ENCODE results near the gene MCM9. TPM values are rescaled to one million over a fixed set of nuclear protein-coding genes. Genes with fewer than 3 reads are reported as not detected.

Gene MCM9
- polyA plus RNA-seq, 3 donors = 9.4 to 11.9 (median 9.8) TPM

DNA sequence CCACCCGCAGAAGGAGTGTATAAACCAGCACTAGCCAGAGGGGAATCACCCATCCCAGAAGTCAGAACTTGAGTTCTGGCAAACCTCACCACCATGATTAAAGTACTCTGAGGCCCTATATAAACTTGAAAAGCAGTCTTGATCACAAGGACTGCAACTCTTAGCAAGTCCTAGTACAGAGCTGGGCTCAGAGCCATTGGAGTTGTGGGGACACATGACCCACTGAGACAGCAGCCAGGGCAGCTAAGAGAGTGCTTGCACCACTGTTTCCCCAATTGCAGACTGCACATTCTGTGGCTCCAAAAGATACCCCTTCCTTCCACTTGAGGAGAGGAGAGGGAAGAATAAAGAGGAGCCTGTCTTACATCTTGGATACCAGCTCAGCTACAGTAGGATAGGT is 4.7 kb upstream of the MCM9 start:
- WGBS (ENCODE audit: insufficient coverage) = 88% methylated on average over 1 of the region's 1 CpG
- intact Hi-C loops (cut with micrococcal nuclease) = no loop called here

DNA sequence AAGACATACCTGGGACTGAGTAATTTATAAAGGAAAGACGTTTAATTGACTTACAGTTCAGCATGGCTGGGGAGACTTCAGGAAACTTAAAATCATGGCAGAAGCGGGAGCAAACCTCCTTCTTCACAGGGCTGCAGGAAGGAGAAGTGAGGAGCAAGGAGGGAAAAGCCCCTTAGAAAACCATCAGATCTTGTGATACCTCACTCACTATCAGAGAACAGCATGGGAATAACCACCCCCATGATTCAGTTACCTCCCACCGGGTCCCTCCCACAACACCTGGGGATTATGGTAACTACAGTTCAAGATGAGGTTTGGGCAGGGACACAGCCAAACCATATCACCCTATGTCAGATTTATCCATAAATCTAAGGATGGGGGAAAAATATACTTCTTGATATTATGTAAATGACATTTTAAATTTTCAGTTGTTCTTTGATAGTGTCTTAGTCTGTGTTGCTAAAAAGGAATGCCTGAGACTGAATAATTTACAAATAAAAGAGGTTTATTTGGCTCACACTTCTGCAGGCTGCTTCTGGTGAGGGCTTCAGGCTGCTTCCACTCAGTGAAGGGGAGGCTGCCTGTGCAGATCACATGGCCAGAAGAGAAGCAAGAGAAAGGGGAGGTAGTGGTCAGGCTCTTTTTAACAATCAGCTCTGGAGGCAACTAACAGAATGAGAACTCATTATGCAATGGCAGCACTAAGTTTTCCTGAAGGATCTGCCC is 1.2 kb upstream of the MCM9 start:
- H3K36me3 ChIP-seq (replicated peaks in 1 of 2; ENCODE audit: control insufficient read depth in 1 of 2, insufficient read depth in 2 of 2, low read length in 2 of 2) = peaks cover 4 to 18% of the 10 kb centered on the region in 2 donors
- H3K36me3 Mint-ChIP-seq = peaks cover 10 to 19% of the 10 kb centered on the region in 2 donors
- H3K9ac ChIP-seq (ENCODE audit: insufficient read depth, low read length, poor library complexity, severe bottlenecking) = no peak overlapping the region
- H3K4me1 ChIP-seq (ENCODE audit: control insufficient read depth in 1 of 2, insufficient read depth in 2 of 2, low read length in 2 of 2) = peaks cover 5 to 24% of the 10 kb centered on the region in 2 donors
- H3K4me1 Mint-ChIP-seq = peaks cover 29% of the 10 kb centered on the region
- peak in 1 of 3 donors; percentile 33 for DNase-seq
- H3K9me3 ChIP-seq (replicated peaks in 1 of 2; ENCODE audit: control insufficient read depth in 1 of 2, insufficient read depth in 1 of 2, low read length in 2 of 2) = peaks cover 0 to 9% of the 10 kb centered on the region in 2 donors
- no peak overlapping the region for H3K4me3 ChIP-seq (replicated peaks in 1 of 3; ENCODE audit: low read depth in 2 of 3, low read length in 3 of 3)
- peaks cover 39% of the 10 kb centered on the region for H3K79me2 ChIP-seq (ENCODE audit: insufficient read depth, low read length)
- intact Hi-C loops (cut with micrococcal nuclease) = loop anchor here in 1 of 2 donors (2.0 kb wide), 1 partner anchor 41 kb away; the partner anchor contains the start of gene ASF1A
- TF ChIP-seq, protein P1, sequence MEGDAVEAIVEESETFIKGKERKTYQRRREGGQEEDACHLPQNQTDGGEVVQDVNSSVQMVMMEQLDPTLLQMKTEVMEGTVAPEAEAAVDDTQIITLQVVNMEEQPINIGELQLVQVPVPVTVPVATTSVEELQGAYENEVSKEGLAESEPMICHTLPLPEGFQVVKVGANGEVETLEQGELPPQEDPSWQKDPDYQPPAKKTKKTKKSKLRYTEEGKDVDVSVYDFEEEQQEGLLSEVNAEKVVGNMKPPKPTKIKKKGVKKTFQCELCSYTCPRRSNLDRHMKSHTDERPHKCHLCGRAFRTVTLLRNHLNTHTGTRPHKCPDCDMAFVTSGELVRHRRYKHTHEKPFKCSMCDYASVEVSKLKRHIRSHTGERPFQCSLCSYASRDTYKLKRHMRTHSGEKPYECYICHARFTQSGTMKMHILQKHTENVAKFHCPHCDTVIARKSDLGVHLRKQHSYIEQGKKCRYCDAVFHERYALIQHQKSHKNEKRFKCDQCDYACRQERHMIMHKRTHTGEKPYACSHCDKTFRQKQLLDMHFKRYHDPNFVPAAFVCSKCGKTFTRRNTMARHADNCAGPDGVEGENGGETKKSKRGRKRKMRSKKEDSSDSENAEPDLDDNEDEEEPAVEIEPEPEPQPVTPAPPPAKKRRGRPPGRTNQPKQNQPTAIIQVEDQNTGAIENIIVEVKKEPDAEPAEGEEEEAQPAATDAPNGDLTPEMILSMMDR (IDR thresholded peaks at IDR 0.05) = no peak
- no peak overlapping the region for H3K4me3 Mint-ChIP-seq
- H3K27me3 Mint-ChIP-seq (ENCODE audit: low read depth in 3 of 3) = peaks cover 0 to 4% (median 0%) of the 10 kb centered on the region in 3 donors
- H3K9me3 Mint-ChIP-seq = peaks cover 4 to 22% (median 12%) of the 10 kb centered on the region in 7 donors
- no peaks in the 10 kb centered on the region for H3K27me3 ChIP-seq (ENCODE audit: control insufficient read depth in 2 of 2, insufficient read depth in 2 of 2, low read length in 2 of 2)
- H3K27ac Mint-ChIP-seq = peak overlapping the region in 2 of 7 donors; percentile 30 to 41
- no peak overlapping the region for H2AFZ ChIP-seq (ENCODE audit: insufficient read depth, low read depth, low read length, poor library complexity, severe bottlenecking)
- no peak overlapping the region for H3K4me2 ChIP-seq (replicated peaks; ENCODE audit: extremely low read depth, low read length, poor library complexity, severe bottlenecking)
- no CpG with 5 or more reads among the region's 3 CpGs for WGBS (ENCODE audit: insufficient coverage)
- no peak overlapping the region for H3K27ac ChIP-seq (ENCODE audit: low read depth in 1 of 2, low read length in 2 of 2)
- peaks cover 9% of the 10 kb centered on the region for H4K20me1 ChIP-seq (ENCODE audit: insufficient read depth, low read length)

More for the DNA sequence above, 4.7 kb upstream of the MCM9 start:
- Histone ChIP-seq H3K4me1 (ENCODE audit: control insufficient read depth in 1 of 2, insufficient read depth in 2 of 2, low read length in 2 of 2) (peaks cover 0 to 11% of the 10 kb centered on the region in 2 donors), H4K20me1 (ENCODE audit: insufficient read depth, low read length) (no peaks in the 10 kb centered on the region), H3K4me3 (replicated peaks in 1 of 3; ENCODE audit: low read depth in 2 of 3, low read length in 3 of 3) (no peak overlapping the region), H3K4me2 (replicated peaks; ENCODE audit: extremely low read depth, low read length, poor library complexity, severe bottlenecking) (no peak overlapping the region), H3K9ac (ENCODE audit: insufficient read depth, low read length, poor library complexity, severe bottlenecking) (no peak overlapping the region), H3K36me3 (replicated peaks in 1 of 2; ENCODE audit: control insufficient read depth in 1 of 2, insufficient read depth in 2 of 2, low read length in 2 of 2) (no peaks in the 10 kb centered on the region), H2AFZ (ENCODE audit: insufficient read depth, low read depth, low read length, poor library complexity, severe bottlenecking) (no peak overlapping the region), H3K9me3 (replicated peaks in 1 of 2; ENCODE audit: control insufficient read depth in 1 of 2, insufficient read depth in 1 of 2, low read length in 2 of 2) (peaks cover 9 to 20% of the 10 kb centered on the region in 2 donors), H3K27ac (ENCODE audit: low read depth in 1 of 2, low read length in 2 of 2) (no peak overlapping the region), H3K27me3 (ENCODE audit: control insufficient read depth in 2 of 2, insufficient read depth in 2 of 2, low read length in 2 of 2) (no peaks in the 10 kb centered on the region), H3K79me2 (ENCODE audit: insufficient read depth, low read length) (peaks cover 12% of the 10 kb centered on the region)
- TF ChIP-seq, protein P1 (IDR thresholded peaks at IDR 0.05) = no peak
- Mint-ChIP-seq H3K36me3 (peaks cover 0 to 10% of the 10 kb centered on the region in 2 donors), H3K9me3 (peaks cover 14 to 46% (median 24%) of the 10 kb centered on the region in 7 donors), H3K4me3 (no peak overlapping the region), H3K27ac (no peak overlapping the region), H3K27me3 (ENCODE audit: low read depth in 3 of 3) (peaks cover 0 to 1% (median 0%) of the 10 kb centered on the region in 3 donors), H3K4me1 (peaks cover 18% of the 10 kb centered on the region)
- no peak for DNase-seq

Data from CD14-positive monocyte (primary cell).